Uterus (tissue), 2 donors: ENCODE measurements around the gene PDCD1LG2.

ENCODE experiments used
- CTCF ChIP-seq, 4 experiments: fragments of 200-600 bp in 2 of 4; fragments of 450-650 bp in 2 of 4; sonication (generic) in 2 of 4; IDR thresholded peaks; one replicate each; pipeline ENCODE4 v1.5.1; 2016 to 2019; ENCODE audit warnings: antibody characterized with exemption in 4 of 4, mild to moderate bottlenecking in 2 of 4, moderate library complexity in 1 of 4
- POLR2A ChIP-seq, 2 donors: fragments of 450-650 bp; IDR thresholded peaks; one replicate each; pipeline ENCODE4 v1.6.1; 2016; ENCODE audit warnings: antibody characterized with exemption in 2 of 2, mild to moderate bottlenecking in 1 of 2, moderate library complexity in 1 of 2

GRCh38 chr9:5574097-5574496 lies 63.8 kb downstream of the PDCD1LG2 start:
- TF ChIP-seq CTCF (IDR thresholded peaks at IDR 0.05) (no peak), POLR2A (IDR thresholded peaks at IDR 0.05) (no peak)
